Endothelial cell of umbilical vein (primary cell): ENCODE measurements around the gene ZNF226. TPM values are rescaled to one million over a fixed set of nuclear protein-coding genes. Genes with fewer than 3 reads are reported as not detected.

Source experiments
- BruUV-seq: library from RNA; stranded (reverse); fragments of 400-500 nt; replicated peaks from 2 replicates; lab custom pipeline; 2021; lab: Mats Ljungman, UMichigan
- CTCF ChIA-PET: fragments of 300-600, 350-600 bp; sonication (Branson Sonifier 250); formaldehyde crosslinking; loops from one replicate; lab custom pipeline; 2021; ENCODE audit warnings: antibody characterized with exemption, inconsistent platforms; lab: Charles Lee
- POLR2A ChIA-PET: fragments of 300-600, 350-600 bp; sonication (Branson Sonifier 250); formaldehyde crosslinking; loops from one replicate; lab custom pipeline; 2021; ENCODE audit warnings: antibody characterized with exemption, inconsistent platforms; lab: Charles Lee
- DNase-seq: peaks from one replicate; pipeline ENCODE4 v3.0.0-alpha.2; 2011; ENCODE audit warnings: low read depth, low spot score
- FAIRE-seq: peaks from 2 replicates; lab custom pipeline; 2011; peaks lifted over from hg19 to GRCh38; lab: Jason Lieb, UNC
- H2AFZ ChIP-seq: 2 replicates; pipeline ENCODE4 v1.6.0; 2012; ENCODE audit warnings: low read depth, low read length, control low read depth, inconsistent platforms
- H3K27ac ChIP-seq: 2 replicates; pipeline ENCODE4 v1.5.1; 2011; ENCODE audit warnings: low read depth, mild to moderate bottlenecking, control low read depth, low read length, moderate library complexity; ENCODE audit not compliant: insufficient read depth
- H3K27me3 ChIP-seq, 2 experiments: 2 replicates each; pipeline versions ENCODE4 v1.6.0 to v1.6.1; 2011; ENCODE audit warnings: low read length in 2 of 2, mixed read lengths in 1 of 2; ENCODE audit not compliant: control insufficient read depth in 2 of 2, insufficient read depth in 2 of 2
- H3K36me3 ChIP-seq, 2 experiments: 2 replicates in 1 of 2; 3 replicates in 1 of 2; pipeline ENCODE4 v1.5.1; 2011; ENCODE audit warnings: low read length in 2 of 2, mild to moderate bottlenecking in 1 of 2, moderate library complexity in 1 of 2; ENCODE audit not compliant: control insufficient read depth in 2 of 2, insufficient read depth in 2 of 2; ENCODE audit errors: extremely low read depth in 1 of 2
- H3K4me1 ChIP-seq: 3 replicates; pipeline ENCODE4 v1.5.1; 2011; ENCODE audit warnings: mild to moderate bottlenecking, low read length; ENCODE audit not compliant: control insufficient read depth, insufficient read depth; ENCODE audit errors: extremely low read depth
- H3K4me2 ChIP-seq: 2 replicates; pipeline ENCODE4 v1.6.1; 2011; ENCODE audit warnings: low read length, control low read depth, mixed read lengths; ENCODE audit not compliant: insufficient read depth
- H3K4me3 ChIP-seq, 3 experiments: fragments of 200-600 bp in 1 of 3; sonication (generic), shearing (Covaris generic) in 1 of 3; replicated peaks in 1 of 3; 2 replicates each; pipeline ENCODE4 v1.5.1; 2011 to 2016; ENCODE audit warnings: control low read depth in 3 of 3, low read length in 3 of 3, mild to moderate bottlenecking in 2 of 3, inconsistent platforms in 1 of 3, low read depth in 1 of 3, moderate library complexity in 1 of 3; ENCODE audit not compliant: insufficient read depth in 1 of 3
- H3K79me2 ChIP-seq: 2 replicates; pipeline ENCODE4 v1.6.0; 2012; ENCODE audit warnings: low read length, inconsistent platforms; ENCODE audit not compliant: control insufficient read depth, insufficient read depth
- H3K9ac ChIP-seq: replicated peaks from 2 replicates; pipeline ENCODE3; 2011; ENCODE audit warnings: low read length, control low read depth; ENCODE audit not compliant: insufficient read depth; ENCODE audit errors: extremely low read depth
- H3K9me1 ChIP-seq: replicated peaks from 3 replicates; pipeline ENCODE4 v1.6.0; 2011; ENCODE audit warnings: mild to moderate bottlenecking, low read length; ENCODE audit not compliant: control insufficient read depth, insufficient read depth; ENCODE audit errors: extremely low read depth
- H3K9me3 ChIP-seq: replicated peaks from 2 replicates; pipeline ENCODE4 v1.5.1; 2012; ENCODE audit warnings: low read length, inconsistent platforms; ENCODE audit not compliant: control insufficient read depth, insufficient read depth
- H4K20me1 ChIP-seq: replicated peaks from 2 replicates; pipeline ENCODE3; 2011; ENCODE audit warnings: mild to moderate bottlenecking, low read length; ENCODE audit not compliant: control insufficient read depth, insufficient read depth; ENCODE audit errors: extremely low read depth
- GATA2 ChIP-seq: IDR thresholded peaks from 2 replicates; pipeline ENCODE4 v1.7.0; 2011; ENCODE audit warnings: low read depth, mild to moderate bottlenecking, moderate library complexity, mixed read lengths, low read length; ENCODE audit not compliant: insufficient read length, insufficient read depth
- POLR2AphosphoS5 ChIP-seq: IDR thresholded peaks from 2 replicates; pipeline ENCODE4 v1.6.1; 2012; ENCODE audit warnings: low read depth, mild to moderate bottlenecking, control low read depth, low read length, moderate library complexity; ENCODE audit not compliant: insufficient read depth
- dilution Hi-C: fragments of 300-500 bp; cut with MboI; formaldehyde crosslinking; loops from one replicate; pipeline ENCODE4 v1.15.0; 2019; ENCODE audit warnings: low sequenced_read_pairs; ENCODE audit not compliant: extremely low pct_ligation_motif_present
- intact Hi-C: fragments of 100-400 bp; cut with micrococcal nuclease; formaldehyde crosslinking; loops from one replicate; pipeline ENCODE4 v1.10.0; 2022
- polyA plus RNA-seq, 4 experiments: library from polyadenylated mRNA; depleted of rRNA in 3 of 4; stranded (reverse) in 3 of 4; unstranded in 1 of 4; fragments of >200 nt; gene quantifications; 2 replicates each; pipeline versions ENCODE4 v1.2.1 to v1.2.3, GENCODE V29; 2011 to 2012; ENCODE audit warnings: missing spikeins in 1 of 4
- total RNA-seq: library from RNA; stranded (reverse); gene quantifications from 2 replicates; pipeline ENCODE4 v1.2.3, GENCODE V29; 2021

The ZNF226 gene
- total and polyA plus RNA-seq, 2 donors (not counting 3 experiments of a cell fraction or from before 2014, with no cell fraction given), result 8.8 to 19.7 TPM

GRCh38 chr19:44151491-44151890 lies 13.4 kb upstream of the ZNF226 start:
- H2AFZ ChIP-seq, result no peak overlapping the region
- no peaks in the 10 kb centered on the region for H4K20me1 ChIP-seq
- dilution Hi-C loops, result no loop called here
- H3K4me3 ChIP-seq, result no peak overlapping the region
- H3K79me2 ChIP-seq, result no peaks in the 10 kb centered on the region
- BruUV-seq, result no TSS peak
- H3K27ac ChIP-seq, result no peak overlapping the region
- FAIRE-seq (no peak), DNase-seq (no peak)
- no peak for TF ChIP-seq GATA2
- peaks cover 5 to 25% of the 10 kb centered on the region in 2 experiments for H3K36me3 ChIP-seq
- peaks cover 6% of the 10 kb centered on the region for H3K9me3 ChIP-seq
- CTCF ChIA-PET, result no interaction called here
- H3K27me3 ChIP-seq, result no peaks in the 10 kb centered on the region
- H3K4me2 ChIP-seq, result no peak overlapping the region
- no peak overlapping the region for H3K9ac ChIP-seq
- POLR2A ChIA-PET, result no interaction called here
- intact Hi-C loops, result no loop called here
- no peaks in the 10 kb centered on the region for H3K4me1 ChIP-seq
- no peaks in the 10 kb centered on the region for H3K9me1 ChIP-seq

DNA sequence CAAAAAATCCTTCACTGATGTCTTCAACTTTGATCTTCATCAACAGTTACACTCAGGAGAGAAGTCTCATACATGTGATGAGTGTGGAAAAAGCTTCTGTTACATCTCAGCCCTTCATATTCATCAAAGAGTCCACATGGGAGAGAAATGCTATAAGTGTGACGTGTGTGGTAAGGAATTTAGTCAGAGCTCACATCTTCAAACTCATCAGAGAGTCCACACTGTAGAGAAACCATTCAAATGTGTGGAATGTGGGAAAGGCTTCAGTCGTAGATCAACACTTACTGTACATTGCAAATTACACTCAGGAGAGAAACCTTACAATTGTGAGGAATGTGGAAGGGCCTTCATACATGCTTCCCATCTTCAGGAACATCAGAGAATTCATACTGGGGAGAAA lies 8.4 kb upstream of the ZNF226 start:
- H2AFZ ChIP-seq, result no peak overlapping the region
- H3K9me1 ChIP-seq, result no peaks in the 10 kb centered on the region
- no TSS peak for BruUV-seq
- FAIRE-seq (no peak), DNase-seq (no peak)
- no peaks in the 10 kb centered on the region for H3K79me2 ChIP-seq
- H3K9me3 ChIP-seq, result peaks cover 19% of the 10 kb centered on the region
- H3K4me3 ChIP-seq, result no peak overlapping the region
- H3K4me1 ChIP-seq, result no peaks in the 10 kb centered on the region
- no peak overlapping the region for H3K4me2 ChIP-seq
- intact Hi-C loops, result no loop called here
- H3K27me3 ChIP-seq, result no peaks in the 10 kb centered on the region
- H3K36me3 ChIP-seq, result peaks cover 15 to 29% of the 10 kb centered on the region in 2 experiments
- ChIA-PET CTCF (no interaction called here), POLR2A (no interaction called here)
- H4K20me1 ChIP-seq, result no peaks in the 10 kb centered on the region
- no peak overlapping the region for H3K27ac ChIP-seq
- dilution Hi-C loops, result no loop called here
- no peak overlapping the region for H3K9ac ChIP-seq
- TF ChIP-seq POLR2AphosphoS5, result no peak
